GM11168 (cell line): Measurements from ENCODE around the gene TRIM64C.
"Not testable (repeated sequence)": the region's sequence is repeated elsewhere in the genome, so short reads cannot be mapped to it uniquely, and the experiment has no call there.

ENCODE experiments used
- in situ Hi-C: fragments of 300-500 bp; cut with MboI; formaldehyde crosslinking; loops from one replicate; pipeline ENCODE4 v1.12.0; 2022; ENCODE audit warnings: low sequenced_read_pairs; ENCODE audit not compliant: unreplicated experiment

TRIM64C gene

GRCh38 chr11:49059012-49059411 lies at the start of gene TRIM64C:
TRIM64C (minus strand) TSS chr11:49059112; CDS start chr11:49059112, 0 bp downstream.
- in situ Hi-C loops = not testable (repeated sequence)

GRCh38 chr11:49102356-49102755 lies 43.4 kb upstream of the TRIM64C start:
- in situ Hi-C loops = not testable (repeated sequence)

- in situ Hi-C loops = not testable (repeated sequence)
Observed at GRCh38 chr11:49069897-49070296, 11.0 kb upstream of the TRIM64C start.

GRCh38 chr11:49049821-49050220 lies 9.1 kb downstream of the TRIM64C start:
- in situ Hi-C loops = not testable (repeated sequence)

- in situ Hi-C loops = not testable (repeated sequence)
Observed at GRCh38 chr11:49048229-49048628, 10.7 kb downstream of the TRIM64C start.

GRCh38 chr11:49028523-49028922 lies 30.4 kb downstream of the TRIM64C start, which contains the start of gene TRIM49B:
TRIM49B (plus strand) TSS chr11:49028823; CDS start chr11:49031600, 2,777 bp downstream.
- in situ Hi-C loops = not testable (repeated sequence)
